Vagina (tissue), 2 donors: Measurements from ENCODE around the gene NUDT1. TPM values are rescaled to one million over a fixed set of nuclear protein-coding genes. Genes with fewer than 3 reads are reported as not detected.

Experiments
- DNase-seq, 2 donors: peaks; one replicate each; pipeline ENCODE4 v3.0.0-alpha.2; 2017; ENCODE audit errors: extremely low spot score in 2 of 2
- H3K27ac ChIP-seq: fragments of 200-600 bp; sonication (generic); one replicate; pipeline ENCODE4 v1.5.1; 2019
- H3K27me3 ChIP-seq: fragments of 200-600 bp; sonication (generic); one replicate; pipeline ENCODE4 v1.5.1; 2019
- H3K36me3 ChIP-seq, 2 donors: fragments of 200-600 bp; sonication (generic); one replicate each; pipeline ENCODE4 v1.5.1; 2017 to 2019
- H3K4me1 ChIP-seq: fragments of 200-600 bp; sonication (generic); one replicate; pipeline ENCODE4 v1.5.1; 2019
- H3K4me3 ChIP-seq, 2 donors: fragments of 200-600 bp; sonication (generic); 1 replicate in 1 of 2; 2 replicates in 1 of 2; pipeline ENCODE4 v1.5.1; 2016 to 2019
- H3K9me3 ChIP-seq: fragments of 200-600 bp; sonication (generic); one replicate; pipeline ENCODE4 v1.5.1; 2019
- POLR2A ChIP-seq, 2 donors: fragments of 450-650 bp; IDR thresholded peaks; one replicate each; pipeline ENCODE4 v1.6.1; 2017; ENCODE audit warnings: antibody characterized with exemption in 2 of 2, mild to moderate bottlenecking in 2 of 2, moderate library complexity in 2 of 2
- POLR2AphosphoS5 ChIP-seq, 2 donors: sonication (generic); formaldehyde crosslinking; IDR thresholded peaks; one replicate each; pipeline ENCODE4 v1.9.0; 2017; ENCODE audit warnings: antibody characterized with exemption in 2 of 2, mild to moderate bottlenecking in 2 of 2, low read depth in 1 of 2; ENCODE audit not compliant: insufficient read depth in 1 of 2
- intact Hi-C: fragments of 100-400 bp; cut with DNase I; formaldehyde crosslinking; loops from one replicate; pipeline ENCODE4 v1.15.1; 2023
- total RNA-seq: library from RNA; depleted of rRNA; stranded (reverse); fragments of >200 nt; gene quantifications from one replicate; pipeline ENCODE4 v1.2.3, GENCODE V29; 2016
- TF ChIP-seq, protein P1 (sequence below), 3 experiments: fragments of 450-650 bp in 2 of 3; fragments of 200-600 bp in 1 of 3; sonication (generic) in 1 of 3; IDR thresholded peaks; one replicate each; pipeline ENCODE4 v1.5.1; 2017 to 2019; ENCODE audit warnings: antibody characterized with exemption in 3 of 3, mild to moderate bottlenecking in 2 of 3, moderate library complexity in 2 of 3

NUDT1 gene
- total RNA-seq, 1 donor from 2014 or later, result 19.4 TPM

DNA sequence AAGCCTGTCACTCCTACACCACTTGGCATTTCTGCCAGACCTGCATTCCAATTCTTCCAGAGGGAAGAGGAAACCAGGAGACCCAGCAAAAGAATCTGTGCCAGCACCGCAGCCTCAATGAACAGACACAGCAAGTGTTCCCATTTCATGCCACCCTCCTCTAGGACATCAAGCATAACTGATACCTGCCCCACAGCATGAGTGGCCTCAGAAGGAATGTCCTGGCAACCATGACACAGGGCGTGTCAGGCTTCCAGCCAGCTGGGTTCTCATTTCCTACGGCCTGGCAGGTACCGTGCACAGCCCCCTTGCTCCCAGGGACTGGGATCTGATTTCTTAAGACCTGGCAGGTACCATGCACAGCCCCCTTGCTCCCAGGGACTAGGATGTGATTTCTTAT lies 17.1 kb upstream of the NUDT1 start:
- no peak for DNase-seq
- Histone ChIP-seq H3K4me3 (no peak overlapping the region), H3K27me3 (no peaks in the 10 kb centered on the region), H3K27ac (no peak overlapping the region), H3K4me1 (peaks cover under 1% of the 10 kb centered on the region), H3K9me3 (no peaks in the 10 kb centered on the region), H3K36me3 (peaks cover 0 to 42% of the 10 kb centered on the region in 2 donors)
- TF ChIP-seq POLR2A (IDR thresholded peaks at IDR 0.05) (no peak), POLR2AphosphoS5 (IDR thresholded peaks at IDR 0.05; ENCODE audit: insufficient read depth in 1 of 2, low read depth in 1 of 2) (no peak)
- TF ChIP-seq, protein P1, sequence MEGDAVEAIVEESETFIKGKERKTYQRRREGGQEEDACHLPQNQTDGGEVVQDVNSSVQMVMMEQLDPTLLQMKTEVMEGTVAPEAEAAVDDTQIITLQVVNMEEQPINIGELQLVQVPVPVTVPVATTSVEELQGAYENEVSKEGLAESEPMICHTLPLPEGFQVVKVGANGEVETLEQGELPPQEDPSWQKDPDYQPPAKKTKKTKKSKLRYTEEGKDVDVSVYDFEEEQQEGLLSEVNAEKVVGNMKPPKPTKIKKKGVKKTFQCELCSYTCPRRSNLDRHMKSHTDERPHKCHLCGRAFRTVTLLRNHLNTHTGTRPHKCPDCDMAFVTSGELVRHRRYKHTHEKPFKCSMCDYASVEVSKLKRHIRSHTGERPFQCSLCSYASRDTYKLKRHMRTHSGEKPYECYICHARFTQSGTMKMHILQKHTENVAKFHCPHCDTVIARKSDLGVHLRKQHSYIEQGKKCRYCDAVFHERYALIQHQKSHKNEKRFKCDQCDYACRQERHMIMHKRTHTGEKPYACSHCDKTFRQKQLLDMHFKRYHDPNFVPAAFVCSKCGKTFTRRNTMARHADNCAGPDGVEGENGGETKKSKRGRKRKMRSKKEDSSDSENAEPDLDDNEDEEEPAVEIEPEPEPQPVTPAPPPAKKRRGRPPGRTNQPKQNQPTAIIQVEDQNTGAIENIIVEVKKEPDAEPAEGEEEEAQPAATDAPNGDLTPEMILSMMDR (IDR thresholded peaks at IDR 0.05), result no peak
- intact Hi-C loops, result no loop called here

DNA sequence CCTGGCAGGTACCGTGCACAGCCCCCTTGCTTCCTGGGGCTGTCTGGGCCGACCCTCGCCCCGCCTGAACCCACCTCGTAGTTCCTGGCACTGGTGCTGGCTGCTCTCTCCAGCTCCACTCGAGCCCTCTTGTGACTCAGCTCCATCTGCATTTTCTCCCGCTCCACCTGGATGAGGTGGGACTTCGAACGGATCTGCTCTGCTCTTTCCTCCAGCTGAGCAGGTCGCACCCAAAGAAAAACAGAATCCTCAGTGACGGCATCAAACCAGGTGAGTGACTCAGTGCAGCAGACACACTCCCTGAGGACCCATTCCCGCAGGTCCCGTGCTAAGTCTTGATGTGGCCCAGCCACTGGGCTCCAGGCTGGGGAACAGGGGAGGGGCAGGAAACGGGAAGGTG lies 16.7 kb upstream of the NUDT1 start:
- intact Hi-C loops, result no loop called here
- TF ChIP-seq POLR2AphosphoS5 (IDR thresholded peaks at IDR 0.05; ENCODE audit: insufficient read depth in 1 of 2, low read depth in 1 of 2), result no peak
- TF ChIP-seq, protein P1 (IDR thresholded peaks at IDR 0.05), result no peak
- no peak for TF ChIP-seq POLR2A (IDR thresholded peaks at IDR 0.05)
- Histone ChIP-seq H3K27me3 (no peaks in the 10 kb centered on the region), H3K4me1 (peaks cover 4% of the 10 kb centered on the region), H3K27ac (no peak overlapping the region), H3K4me3 (no peak overlapping the region), H3K36me3 (peaks cover 0 to 42% of the 10 kb centered on the region in 2 donors), H3K9me3 (no peaks in the 10 kb centered on the region)
- no peak for DNase-seq

DNA sequence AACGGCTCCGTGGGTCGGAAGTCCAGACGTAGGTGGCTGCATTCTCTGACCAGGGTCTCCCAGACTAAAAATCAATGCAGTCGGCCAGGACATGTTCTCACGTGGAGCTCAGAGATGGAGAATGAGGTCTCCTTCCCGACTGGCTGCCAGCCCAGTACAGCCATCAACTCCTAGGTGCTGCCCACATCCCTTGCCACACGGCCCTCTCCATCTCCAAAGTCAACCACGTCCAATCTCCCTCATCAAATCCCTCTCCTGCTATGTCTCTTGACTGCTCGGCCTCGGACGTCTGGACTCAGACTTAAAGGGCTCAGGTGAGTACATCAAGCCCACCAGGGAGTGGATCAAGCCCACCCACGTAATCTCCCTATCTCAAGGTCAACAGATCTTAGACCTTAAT lies 16.2 kb upstream of the NUDT1 start:
- H3K27me3 ChIP-seq, result no peaks in the 10 kb centered on the region
- no peak for TF ChIP-seq POLR2A (IDR thresholded peaks at IDR 0.05)
- intact Hi-C loops, result no loop called here
- H3K4me1 ChIP-seq, result peaks cover 9% of the 10 kb centered on the region
- H3K4me3 ChIP-seq, result no peak overlapping the region
- H3K9me3 ChIP-seq, result no peaks in the 10 kb centered on the region
- H3K27ac ChIP-seq, result no peak overlapping the region
- H3K36me3 ChIP-seq, result peaks cover 0 to 42% of the 10 kb centered on the region in 2 donors
- DNase-seq, result no peak

DNA sequence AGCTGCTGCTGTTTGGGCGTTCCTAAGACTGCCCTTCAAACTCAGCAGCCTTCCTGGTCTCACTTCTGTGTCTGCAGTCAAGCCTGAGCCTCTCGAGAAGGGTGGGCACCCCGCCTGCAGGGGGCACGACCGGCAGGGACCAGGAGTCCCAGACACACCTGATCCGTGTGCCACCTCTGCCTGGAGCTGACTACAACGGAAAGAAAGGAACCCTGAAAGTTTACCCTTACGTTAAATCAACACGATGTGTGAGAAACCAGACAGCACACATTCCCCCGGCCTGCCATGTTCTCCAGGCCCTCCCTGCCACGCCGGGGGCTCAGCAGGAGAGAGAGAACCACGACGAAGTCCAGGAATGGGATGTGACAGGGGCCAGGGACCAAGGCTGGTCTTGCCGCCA lies 14.3 kb upstream of the NUDT1 start:
- no peak for TF ChIP-seq POLR2A (IDR thresholded peaks at IDR 0.05)
- TF ChIP-seq, protein P1 (IDR thresholded peaks at IDR 0.05), result no peak
- Histone ChIP-seq H3K36me3 (peaks cover 0 to 26% of the 10 kb centered on the region in 2 donors), H3K27ac (no peak overlapping the region), H3K9me3 (no peaks in the 10 kb centered on the region), H3K4me3 (no peak overlapping the region), H3K27me3 (no peaks in the 10 kb centered on the region), H3K4me1 (peaks cover 24% of the 10 kb centered on the region)
- no peak for DNase-seq
- intact Hi-C loops, result no loop called here

DNA sequence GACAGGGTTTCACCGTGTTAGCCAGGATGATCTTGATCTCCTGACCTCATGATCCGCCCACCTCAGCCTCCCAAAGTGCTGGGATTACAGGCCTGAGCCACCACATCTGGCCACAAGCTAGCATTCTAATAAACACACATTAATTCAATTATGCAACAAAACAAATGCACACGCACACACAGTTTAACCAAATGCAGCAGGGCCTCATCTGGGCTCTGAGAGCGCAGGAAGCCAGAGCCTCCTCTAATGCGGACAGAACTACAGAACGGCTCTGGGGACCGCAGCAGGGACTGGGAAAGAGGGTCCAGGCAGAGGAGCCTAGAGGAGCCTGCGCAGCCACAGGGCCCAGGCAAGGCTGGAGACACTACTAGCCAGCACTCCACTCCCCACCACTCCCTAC lies 13.1 kb upstream of the NUDT1 start:
- intact Hi-C loops, result no loop called here
- peaks cover 0 to 26% of the 10 kb centered on the region in 2 donors for H3K36me3 ChIP-seq
- DNase-seq, result no peak

More for the DNA sequence above, 13.1 kb upstream of the NUDT1 start:
- no peaks in the 10 kb centered on the region for H3K27me3 ChIP-seq
- no peak overlapping the region for H3K27ac ChIP-seq
- TF ChIP-seq, protein P1 (IDR thresholded peaks at IDR 0.05), result no peak
- TF ChIP-seq POLR2AphosphoS5 (IDR thresholded peaks at IDR 0.05; ENCODE audit: insufficient read depth in 1 of 2, low read depth in 1 of 2), result no peak
- no peak for TF ChIP-seq POLR2A (IDR thresholded peaks at IDR 0.05)
- peaks cover 32% of the 10 kb centered on the region for H3K4me1 ChIP-seq
- no peak overlapping the region for H3K4me3 ChIP-seq
- no peaks in the 10 kb centered on the region for H3K9me3 ChIP-seq
